Mammary epithelial cell (primary cell): ENCODE results near the gene PFKFB3.

Experiments
- EZH2 ChIP-seq: IDR thresholded peaks from 2 replicates; pipeline ENCODE4 v1.6.1; 2012; ENCODE audit warnings: low read length, inconsistent platforms, borderline replicate concordance
- TF ChIP-seq, protein P1 (sequence below), 2 donors: IDR thresholded peaks in 1 of 2; conservative IDR thresholded peaks in 1 of 2; 2 replicates each; pipeline ENCODE4 v1.5.1; 2011 to 2012; ENCODE audit warnings: inconsistent platforms in 2 of 2, low read length in 2 of 2, mild to moderate bottlenecking in 2 of 2, control low read depth in 1 of 2, low read depth in 1 of 2; ENCODE audit not compliant: insufficient read depth in 1 of 2; ENCODE audit errors: extremely low read depth in 1 of 2

DNA sequence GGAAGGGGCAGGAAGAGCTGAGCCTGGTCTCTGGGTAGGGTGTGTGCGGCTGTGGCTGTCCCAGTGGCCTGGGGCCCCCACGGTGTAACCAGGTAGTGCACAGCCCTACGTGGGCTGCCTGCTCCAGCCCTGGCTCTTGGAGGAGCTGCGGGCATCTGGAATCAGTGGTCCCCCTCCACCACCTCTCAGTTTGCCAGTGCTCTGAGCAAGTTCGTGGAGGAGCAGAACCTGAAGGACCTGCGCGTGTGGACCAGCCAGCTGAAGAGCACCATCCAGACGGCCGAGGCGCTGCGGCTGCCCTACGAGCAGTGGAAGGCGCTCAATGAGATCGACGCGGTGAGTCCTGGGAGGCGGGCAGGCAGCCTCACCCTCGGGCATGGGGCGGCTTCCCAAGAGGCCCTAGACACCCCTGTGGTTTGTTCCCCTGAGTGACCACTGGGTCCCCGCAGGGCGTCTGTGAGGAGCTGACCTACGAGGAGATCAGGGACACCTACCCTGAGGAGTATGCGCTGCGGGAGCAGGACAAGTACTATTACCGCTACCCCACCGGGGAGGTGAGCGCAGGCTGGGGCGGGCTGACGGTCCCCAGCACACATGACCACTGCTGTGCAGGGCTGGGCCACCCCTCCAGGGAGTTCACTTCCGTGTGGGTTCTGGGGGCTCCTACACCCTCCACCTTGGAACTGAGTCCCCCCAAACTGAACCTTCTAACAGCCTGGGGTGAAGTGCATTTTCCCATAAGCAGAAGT lies 18.6 kb downstream of the PFKFB3 start:
- TF ChIP-seq, protein P1, sequence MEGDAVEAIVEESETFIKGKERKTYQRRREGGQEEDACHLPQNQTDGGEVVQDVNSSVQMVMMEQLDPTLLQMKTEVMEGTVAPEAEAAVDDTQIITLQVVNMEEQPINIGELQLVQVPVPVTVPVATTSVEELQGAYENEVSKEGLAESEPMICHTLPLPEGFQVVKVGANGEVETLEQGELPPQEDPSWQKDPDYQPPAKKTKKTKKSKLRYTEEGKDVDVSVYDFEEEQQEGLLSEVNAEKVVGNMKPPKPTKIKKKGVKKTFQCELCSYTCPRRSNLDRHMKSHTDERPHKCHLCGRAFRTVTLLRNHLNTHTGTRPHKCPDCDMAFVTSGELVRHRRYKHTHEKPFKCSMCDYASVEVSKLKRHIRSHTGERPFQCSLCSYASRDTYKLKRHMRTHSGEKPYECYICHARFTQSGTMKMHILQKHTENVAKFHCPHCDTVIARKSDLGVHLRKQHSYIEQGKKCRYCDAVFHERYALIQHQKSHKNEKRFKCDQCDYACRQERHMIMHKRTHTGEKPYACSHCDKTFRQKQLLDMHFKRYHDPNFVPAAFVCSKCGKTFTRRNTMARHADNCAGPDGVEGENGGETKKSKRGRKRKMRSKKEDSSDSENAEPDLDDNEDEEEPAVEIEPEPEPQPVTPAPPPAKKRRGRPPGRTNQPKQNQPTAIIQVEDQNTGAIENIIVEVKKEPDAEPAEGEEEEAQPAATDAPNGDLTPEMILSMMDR (conservative IDR thresholded peaks at IDR 0.05 in 1 of 2, IDR thresholded peaks at IDR 0.05 in 1 of 2; ENCODE audit: extremely low read depth in 1 of 2, insufficient read depth in 1 of 2, low read depth in 1 of 2, low read length in 2 of 2) = no peak
- no peak for TF ChIP-seq EZH2
